HL-60 (cell line): ENCODE measurements around the gene PNKP.

ENCODE experiments used
- DNase-seq, 2 experiments: peaks; one replicate each; pipeline ENCODE4 v3.0.0-alpha.2; 2010 to 2020; ENCODE audit warnings: low read depth in 1 of 2, low spot score in 1 of 2
- H3K27ac ChIP-seq: fragments of 250-450 bp; sonication (Bioruptor Pico); replicated peaks from 2 replicates; pipeline ENCODE4 v1.5.1; 2020; ENCODE audit warnings: mild to moderate bottlenecking, moderate library complexity
- H3K27me3 ChIP-seq: fragments of 250-450 bp; sonication (Bioruptor Pico); 2 replicates; pipeline ENCODE4 v1.5.1; 2021; ENCODE audit warnings: mild to moderate bottlenecking, moderate library complexity; ENCODE audit not compliant: insufficient read depth, poor library complexity, severe bottlenecking
- H3K4me3 ChIP-seq: replicated peaks from 2 replicates; pipeline ENCODE4 v1.5.1; 2011; ENCODE audit warnings: mild to moderate bottlenecking, control low read depth, low read length; ENCODE audit not compliant: insufficient read depth
- GABPA ChIP-seq: IDR thresholded peaks from 2 replicates; pipeline ENCODE4 v1.6.1; 2012; ENCODE audit warnings: low read depth
- POLR2AphosphoS5 ChIP-seq: IDR thresholded peaks from 2 replicates; pipeline ENCODE4 v1.6.1; 2012; ENCODE audit warnings: low read depth
- SPI1 ChIP-seq: IDR thresholded peaks from 2 replicates; pipeline ENCODE4 v1.6.1; 2012; ENCODE audit warnings: low read depth, mild to moderate bottlenecking, borderline replicate concordance
- TF ChIP-seq, protein P1 (sequence below): IDR thresholded peaks from 2 replicates; pipeline ENCODE4 v1.6.1; 2012; ENCODE audit warnings: low read depth; ENCODE audit not compliant: insufficient replicate concordance
- TF ChIP-seq, protein P2 (sequence below): IDR thresholded peaks from one replicate; pipeline ENCODE4 v1.5.1; 2011; ENCODE audit warnings: low read length, control low read depth, inconsistent platforms; ENCODE audit not compliant: insufficient read depth

Gene PNKP

DNA sequence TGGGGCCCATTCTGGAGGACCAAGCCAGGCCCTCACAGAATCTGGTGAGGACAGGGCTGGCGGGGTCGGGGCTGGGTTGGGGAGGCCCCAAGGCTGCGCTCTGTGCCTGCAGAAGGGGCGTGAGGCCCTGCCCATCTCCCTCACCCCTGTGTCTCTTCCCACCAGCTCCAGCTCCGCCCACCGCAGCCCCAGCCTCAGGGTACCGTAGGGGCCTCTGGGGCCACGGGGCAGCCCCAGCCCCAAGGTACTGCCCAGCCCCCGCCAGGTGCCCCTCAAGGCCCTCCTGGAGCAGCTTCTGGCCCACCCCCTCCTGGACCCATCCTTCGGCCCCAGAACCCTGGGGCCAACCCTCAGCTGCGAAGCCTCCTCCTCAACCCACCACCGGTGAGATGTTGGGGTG is 31.8 kb downstream of the PNKP start:
- TF ChIP-seq, protein P1, sequence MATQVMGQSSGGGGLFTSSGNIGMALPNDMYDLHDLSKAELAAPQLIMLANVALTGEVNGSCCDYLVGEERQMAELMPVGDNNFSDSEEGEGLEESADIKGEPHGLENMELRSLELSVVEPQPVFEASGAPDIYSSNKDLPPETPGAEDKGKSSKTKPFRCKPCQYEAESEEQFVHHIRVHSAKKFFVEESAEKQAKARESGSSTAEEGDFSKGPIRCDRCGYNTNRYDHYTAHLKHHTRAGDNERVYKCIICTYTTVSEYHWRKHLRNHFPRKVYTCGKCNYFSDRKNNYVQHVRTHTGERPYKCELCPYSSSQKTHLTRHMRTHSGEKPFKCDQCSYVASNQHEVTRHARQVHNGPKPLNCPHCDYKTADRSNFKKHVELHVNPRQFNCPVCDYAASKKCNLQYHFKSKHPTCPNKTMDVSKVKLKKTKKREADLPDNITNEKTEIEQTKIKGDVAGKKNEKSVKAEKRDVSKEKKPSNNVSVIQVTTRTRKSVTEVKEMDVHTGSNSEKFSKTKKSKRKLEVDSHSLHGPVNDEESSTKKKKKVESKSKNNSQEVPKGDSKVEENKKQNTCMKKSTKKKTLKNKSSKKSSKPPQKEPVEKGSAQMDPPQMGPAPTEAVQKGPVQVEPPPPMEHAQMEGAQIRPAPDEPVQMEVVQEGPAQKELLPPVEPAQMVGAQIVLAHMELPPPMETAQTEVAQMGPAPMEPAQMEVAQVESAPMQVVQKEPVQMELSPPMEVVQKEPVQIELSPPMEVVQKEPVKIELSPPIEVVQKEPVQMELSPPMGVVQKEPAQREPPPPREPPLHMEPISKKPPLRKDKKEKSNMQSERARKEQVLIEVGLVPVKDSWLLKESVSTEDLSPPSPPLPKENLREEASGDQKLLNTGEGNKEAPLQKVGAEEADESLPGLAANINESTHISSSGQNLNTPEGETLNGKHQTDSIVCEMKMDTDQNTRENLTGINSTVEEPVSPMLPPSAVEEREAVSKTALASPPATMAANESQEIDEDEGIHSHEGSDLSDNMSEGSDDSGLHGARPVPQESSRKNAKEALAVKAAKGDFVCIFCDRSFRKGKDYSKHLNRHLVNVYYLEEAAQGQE, result no peak
- TF ChIP-seq GABPA, result no peak
- TF ChIP-seq SPI1, result no peak
- Histone ChIP-seq H3K27me3 (no peaks in the 10 kb centered on the region), H3K27ac (no peak overlapping the region), H3K4me3 (no peak overlapping the region)
- no peak for DNase-seq

DNA sequence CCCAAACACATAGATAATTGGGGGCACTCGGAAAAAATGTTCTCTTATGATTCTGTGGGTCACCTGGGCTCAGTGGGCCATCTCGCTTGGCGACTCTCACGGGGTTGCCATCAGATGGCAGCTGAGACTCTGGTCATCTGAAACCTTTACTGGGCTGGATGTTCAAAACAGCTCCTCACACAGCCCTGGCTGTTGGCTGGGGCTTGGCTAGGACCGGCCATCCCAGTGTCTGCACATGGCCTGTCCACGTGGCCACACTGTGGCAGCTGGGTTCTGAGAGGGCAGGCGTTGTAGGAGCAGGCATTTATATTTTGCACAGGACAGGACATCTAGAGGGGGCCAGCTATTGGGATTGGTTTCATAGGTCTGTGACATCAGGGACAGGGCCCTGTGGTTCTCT is 33.8 kb downstream of the PNKP start:
- DNase-seq, result no peak
- TF ChIP-seq POLR2AphosphoS5, result no peak
- no peak for TF ChIP-seq GABPA
- TF ChIP-seq, protein P1, result no peak
- TF ChIP-seq, protein P2, sequence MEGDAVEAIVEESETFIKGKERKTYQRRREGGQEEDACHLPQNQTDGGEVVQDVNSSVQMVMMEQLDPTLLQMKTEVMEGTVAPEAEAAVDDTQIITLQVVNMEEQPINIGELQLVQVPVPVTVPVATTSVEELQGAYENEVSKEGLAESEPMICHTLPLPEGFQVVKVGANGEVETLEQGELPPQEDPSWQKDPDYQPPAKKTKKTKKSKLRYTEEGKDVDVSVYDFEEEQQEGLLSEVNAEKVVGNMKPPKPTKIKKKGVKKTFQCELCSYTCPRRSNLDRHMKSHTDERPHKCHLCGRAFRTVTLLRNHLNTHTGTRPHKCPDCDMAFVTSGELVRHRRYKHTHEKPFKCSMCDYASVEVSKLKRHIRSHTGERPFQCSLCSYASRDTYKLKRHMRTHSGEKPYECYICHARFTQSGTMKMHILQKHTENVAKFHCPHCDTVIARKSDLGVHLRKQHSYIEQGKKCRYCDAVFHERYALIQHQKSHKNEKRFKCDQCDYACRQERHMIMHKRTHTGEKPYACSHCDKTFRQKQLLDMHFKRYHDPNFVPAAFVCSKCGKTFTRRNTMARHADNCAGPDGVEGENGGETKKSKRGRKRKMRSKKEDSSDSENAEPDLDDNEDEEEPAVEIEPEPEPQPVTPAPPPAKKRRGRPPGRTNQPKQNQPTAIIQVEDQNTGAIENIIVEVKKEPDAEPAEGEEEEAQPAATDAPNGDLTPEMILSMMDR, result no peak
- TF ChIP-seq SPI1, result no peak
- no peak overlapping the region for H3K4me3 ChIP-seq
- H3K27ac ChIP-seq, result peak overlapping the region; percentile 81
- no peaks in the 10 kb centered on the region for H3K27me3 ChIP-seq

DNA sequence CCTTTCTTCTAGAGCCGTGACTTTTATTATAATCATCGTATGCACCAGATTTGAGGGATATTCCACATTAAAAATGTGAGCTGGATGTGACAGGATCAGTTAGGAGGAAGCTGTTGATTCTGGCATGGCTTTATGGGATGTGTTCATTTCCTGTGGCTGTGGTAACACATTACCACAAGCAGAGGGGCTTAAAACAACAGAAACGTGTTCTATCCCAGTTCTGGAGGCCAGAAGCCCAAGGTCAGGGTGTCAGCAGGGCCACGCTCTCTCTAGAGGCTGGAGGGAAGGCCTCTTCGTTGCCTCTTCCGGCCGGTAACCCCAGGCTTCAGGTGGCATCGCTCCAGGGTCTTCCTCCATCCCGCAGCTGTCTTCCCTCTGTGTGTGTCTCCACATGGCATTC is 34.8 kb downstream of the PNKP start:
- H3K27ac ChIP-seq, result peak overlapping the region; percentile 81
- DNase-seq, result peak in 1 of 2 experiments; percentile 69
- H3K4me3 ChIP-seq, result no peak overlapping the region
- TF ChIP-seq, protein P1, result no peak
- no peak for TF ChIP-seq GABPA
- TF ChIP-seq, protein P2, result no peak
- H3K27me3 ChIP-seq, result no peaks in the 10 kb centered on the region

DNA sequence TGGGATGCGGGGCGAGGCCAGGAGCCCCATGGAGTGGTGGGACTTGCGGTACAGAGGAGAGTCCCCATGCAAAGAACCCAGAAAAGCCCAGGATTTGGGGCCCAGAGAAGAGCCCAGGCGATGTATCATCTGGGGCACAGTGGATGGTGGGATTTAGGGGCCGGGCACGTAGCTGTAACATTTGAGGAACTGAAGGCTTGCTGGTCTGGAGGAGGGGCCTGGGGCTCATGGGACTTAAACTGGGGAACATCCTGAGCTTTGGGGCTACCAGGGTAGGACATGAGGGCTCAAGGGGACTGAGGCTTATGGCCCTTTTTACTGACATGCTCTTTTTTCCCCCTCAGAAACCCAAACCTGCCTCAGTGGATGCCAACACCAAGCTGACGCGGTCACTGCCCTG is 35.8 kb downstream of the PNKP start:
- TF ChIP-seq, protein P1, result no peak
- TF ChIP-seq POLR2AphosphoS5 (no peak), GABPA (no peak), SPI1 (peak; percentile 72; the same call in 1 of the 2 replicates)
- TF ChIP-seq, protein P2, result no peak
- no peak overlapping the region for H3K4me3 ChIP-seq
- H3K27ac ChIP-seq, result peak overlapping the region; percentile 81
- DNase-seq, result peak in 1 of 2 experiments; percentile 49
- no peaks in the 10 kb centered on the region for H3K27me3 ChIP-seq
